IMR-90 (cell line): ENCODE measurements around the gene FAM8A1.

ENCODE experiments used
- CEBPB ChIP-seq: IDR thresholded peaks from 2 replicates; pipeline ENCODE4 v1.6.1; 2012; ENCODE audit warnings: low read depth, low read length, improper control_type of control experiment
- MXI1 ChIP-seq: IDR thresholded peaks from 2 replicates; pipeline ENCODE4 v1.6.1; 2012; ENCODE audit warnings: low read depth, mild to moderate bottlenecking, low read length, moderate library complexity, borderline replicate concordance
- POLR2A ChIP-seq: IDR thresholded peaks from 2 replicates; pipeline ENCODE4 v1.6.1; 2012; ENCODE audit warnings: mild to moderate bottlenecking, low read depth, low read length
- TF ChIP-seq, protein P1 (sequence below): conservative IDR thresholded peaks from 2 replicates; pipeline ENCODE4 v1.5.1; 2012; ENCODE audit warnings: mild to moderate bottlenecking, low read depth, low read length, improper control_type of control experiment
- TF ChIP-seq, protein P2 (sequence below): fragments of 150-350 bp; IDR thresholded peaks from 2 replicates; pipeline ENCODE4 v1.6.1; 2016; ENCODE audit warnings: low read depth, mild to moderate bottlenecking, low read length, moderate library complexity, borderline replicate concordance

DNA sequence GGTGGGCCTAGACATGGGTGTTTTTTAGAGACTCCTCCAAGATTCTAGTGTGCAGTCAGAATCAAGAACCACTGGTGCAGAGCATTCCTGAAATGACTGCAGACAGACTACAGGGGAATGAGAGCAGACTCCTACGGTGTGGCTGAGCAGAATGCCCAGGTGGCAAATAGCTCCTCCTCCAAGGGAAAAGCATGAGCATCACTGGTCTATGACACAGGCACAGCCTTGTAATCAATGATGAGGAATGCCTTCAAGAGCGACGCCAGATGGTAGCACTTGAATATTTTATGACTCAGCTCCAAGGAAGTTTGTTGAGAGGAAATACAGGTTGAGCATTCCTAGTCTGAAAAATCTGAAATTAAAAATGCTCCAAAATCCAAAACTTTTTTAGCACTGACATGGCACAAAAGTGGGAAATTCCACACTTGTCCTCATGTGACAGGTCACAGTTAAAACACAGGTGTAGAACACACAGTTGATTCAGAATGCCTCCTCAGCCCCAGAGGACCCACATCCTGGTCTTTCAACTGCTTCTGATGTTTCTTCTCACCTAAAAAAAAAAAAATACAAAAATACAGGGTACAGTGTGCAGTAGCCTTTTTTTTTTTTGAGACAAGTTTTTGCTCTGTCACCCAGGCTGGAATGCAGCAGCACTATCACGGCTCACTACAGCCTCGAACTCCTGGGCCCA lies 10.6 kb upstream of the FAM8A1 start:
- no peak for TF ChIP-seq POLR2A
- no peak for TF ChIP-seq CEBPB
- TF ChIP-seq, protein P1, sequence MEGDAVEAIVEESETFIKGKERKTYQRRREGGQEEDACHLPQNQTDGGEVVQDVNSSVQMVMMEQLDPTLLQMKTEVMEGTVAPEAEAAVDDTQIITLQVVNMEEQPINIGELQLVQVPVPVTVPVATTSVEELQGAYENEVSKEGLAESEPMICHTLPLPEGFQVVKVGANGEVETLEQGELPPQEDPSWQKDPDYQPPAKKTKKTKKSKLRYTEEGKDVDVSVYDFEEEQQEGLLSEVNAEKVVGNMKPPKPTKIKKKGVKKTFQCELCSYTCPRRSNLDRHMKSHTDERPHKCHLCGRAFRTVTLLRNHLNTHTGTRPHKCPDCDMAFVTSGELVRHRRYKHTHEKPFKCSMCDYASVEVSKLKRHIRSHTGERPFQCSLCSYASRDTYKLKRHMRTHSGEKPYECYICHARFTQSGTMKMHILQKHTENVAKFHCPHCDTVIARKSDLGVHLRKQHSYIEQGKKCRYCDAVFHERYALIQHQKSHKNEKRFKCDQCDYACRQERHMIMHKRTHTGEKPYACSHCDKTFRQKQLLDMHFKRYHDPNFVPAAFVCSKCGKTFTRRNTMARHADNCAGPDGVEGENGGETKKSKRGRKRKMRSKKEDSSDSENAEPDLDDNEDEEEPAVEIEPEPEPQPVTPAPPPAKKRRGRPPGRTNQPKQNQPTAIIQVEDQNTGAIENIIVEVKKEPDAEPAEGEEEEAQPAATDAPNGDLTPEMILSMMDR = 0 out of 2 replicates have a peak, but pooled peaks have one; percentile 12
- 0 out of 2 replicates have a peak, but pooled peaks have one; percentile 20 for TF ChIP-seq MXI1
- TF ChIP-seq, protein P2, sequence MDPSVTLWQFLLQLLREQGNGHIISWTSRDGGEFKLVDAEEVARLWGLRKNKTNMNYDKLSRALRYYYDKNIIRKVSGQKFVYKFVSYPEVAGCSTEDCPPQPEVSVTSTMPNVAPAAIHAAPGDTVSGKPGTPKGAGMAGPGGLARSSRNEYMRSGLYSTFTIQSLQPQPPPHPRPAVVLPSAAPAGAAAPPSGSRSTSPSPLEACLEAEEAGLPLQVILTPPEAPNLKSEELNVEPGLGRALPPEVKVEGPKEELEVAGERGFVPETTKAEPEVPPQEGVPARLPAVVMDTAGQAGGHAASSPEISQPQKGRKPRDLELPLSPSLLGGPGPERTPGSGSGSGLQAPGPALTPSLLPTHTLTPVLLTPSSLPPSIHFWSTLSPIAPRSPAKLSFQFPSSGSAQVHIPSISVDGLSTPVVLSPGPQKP = no peak
